HG02870 (cell line): Measurements from ENCODE around the gene HIVEP3.
A peak's percentile ranks its signal among the peaks of the same experiment; 100 is the strongest.

Source experiments
- ATAC-seq: cut with Tn5 transposase; IDR thresholded peaks from one replicate; pipeline ENCODE4 v1.9.1; 2021; ENCODE audit warnings: mild to moderate bottlenecking, moderate library complexity; ENCODE audit not compliant: unreplicated experiment

Gene HIVEP3

GRCh38 chr1:41641941-41642527 lies 276.7 kb downstream of the HIVEP3 start:
- ATAC-seq, result no peak

- no peak for ATAC-seq
Observed at GRCh38 chr1:41641475-41641814, 277.3 kb downstream of the HIVEP3 start.

GRCh38 chr1:41640756-41641474 lies 277.8 kb downstream of the HIVEP3 start:
- ATAC-seq, result no peak

- no peak for ATAC-seq
Observed at GRCh38 chr1:41640141-41640751, 278.5 kb downstream of the HIVEP3 start.

GRCh38 chr1:41639332-41639936 lies 279.3 kb downstream of the HIVEP3 start:
- ATAC-seq, result peak; percentile 57

- ATAC-seq, result no peak
Observed at GRCh38 chr1:41638086-41639024, 280.4 kb downstream of the HIVEP3 start.

- ATAC-seq, result no peak
Observed at GRCh38 chr1:41637367-41637766, 281.4 kb downstream of the HIVEP3 start.

GRCh38 chr1:41633764-41634163 lies 285.0 kb downstream of the HIVEP3 start:
- ATAC-seq, result no peak

- ATAC-seq, result no peak
Observed at GRCh38 chr1:41632781-41633575, 285.7 kb downstream of the HIVEP3 start.

- no peak for ATAC-seq
Observed at GRCh38 chr1:41631971-41632370, 286.8 kb downstream of the HIVEP3 start.

GRCh38 chr1:41631154-41631553 lies 287.6 kb downstream of the HIVEP3 start:
- ATAC-seq, result no peak

- ATAC-seq, result no peak
Observed at GRCh38 chr1:41629571-41629970, 289.2 kb downstream of the HIVEP3 start.

- no peak for ATAC-seq
Observed at GRCh38 chr1:41629141-41629540, 289.6 kb downstream of the HIVEP3 start.

GRCh38 chr1:41627491-41628280 lies 291.0 kb downstream of the HIVEP3 start:
- no peak for ATAC-seq

- ATAC-seq, result no peak
Observed at GRCh38 chr1:41626616-41627375, 291.9 kb downstream of the HIVEP3 start.

GRCh38 chr1:41626146-41626545 lies 292.6 kb downstream of the HIVEP3 start:
- no peak for ATAC-seq

- ATAC-seq, result no peak
Observed at GRCh38 chr1:41623736-41624135, 295.0 kb downstream of the HIVEP3 start.

GRCh38 chr1:41622859-41623732 lies 295.6 kb downstream of the HIVEP3 start:
- ATAC-seq, result peak; percentile 67
